Measurements from ENCODE around the gene ZBTB7C.

GRCh38 chr18:47993409-47993808, 415.8 kb downstream of the ZBTB7C start:
- no peak for TF ChIP-seq CTCF (IDR thresholded peaks at IDR 0.05; ENCODE audit: control extremely low read depth in 1 of 3, insufficient read depth in 1 of 3, low read depth in 1 of 3, low read length in 3 of 3)
- TF ChIP-seq EZH2 (IDR thresholded peaks at IDR 0.05; ENCODE audit: low read depth, low read length, severe bottlenecking) = no peak
